ENCODE measurements around the gene CPEB1.
"Not testable (repeated sequence)": the region's sequence is repeated elsewhere in the genome, so short reads cannot be mapped to it uniquely, and the experiment has no call there.

GRCh38 chr15:82504074-82504473, 143.1 kb downstream of the CPEB1 start:
- TF ChIP-seq CTCF, POLR2A (IDR thresholded peaks at IDR 0.05): not testable (repeated sequence)

All from esophagus squamous epithelium (tissue), 4 donors.